ENCODE data around the gene EPDR1. TPM values are rescaled to one million over a fixed set of nuclear protein-coding genes. Genes with fewer than 3 reads are reported as not detected.

EPDR1 gene
- polyA plus RNA-seq, 1 donor from 2014 or later, result 1.7 TPM

DNA sequence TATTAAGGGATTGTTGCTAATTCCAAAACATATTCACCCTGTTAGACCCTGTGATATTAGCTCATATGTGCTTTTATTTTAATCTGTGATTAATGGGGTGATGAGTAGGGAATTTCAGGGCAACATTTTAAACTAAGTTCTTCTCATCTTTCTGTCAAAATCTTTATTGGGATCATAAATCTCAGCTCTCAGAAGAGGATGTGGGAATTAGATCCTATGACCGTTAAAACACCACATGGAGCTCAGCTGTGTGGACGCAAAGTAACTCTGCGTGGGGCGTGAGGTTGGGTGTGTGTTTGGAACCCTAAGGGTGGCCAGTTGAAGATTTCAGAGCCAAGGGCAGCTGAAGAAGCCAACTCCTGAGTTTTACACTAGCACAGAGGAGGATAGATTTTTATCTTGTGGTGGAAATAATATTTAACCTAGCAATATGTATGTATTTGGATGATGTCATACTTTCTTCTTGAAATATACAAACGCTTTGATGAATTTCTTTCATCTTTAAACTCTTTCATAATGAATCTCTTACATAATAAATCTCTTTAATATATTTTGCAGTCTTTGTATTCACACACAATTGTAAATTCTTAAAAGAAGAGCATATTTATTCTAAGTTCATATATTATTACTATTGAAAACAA lies 64.4 kb downstream of the EPDR1 start:
- TF ChIP-seq EZH2 (IDR thresholded peaks at IDR 0.05; ENCODE audit: borderline replicate concordance, insufficient read depth, low read length, poor library complexity, severe bottlenecking) (no peak), MXI1 (conservative IDR thresholded peaks at IDR 0.05; ENCODE audit: poor library complexity, severe bottlenecking) (no peak), RAD21 (conservative IDR thresholded peaks at IDR 0.05) (no peak), TAF1 (IDR thresholded peaks at IDR 0.05; ENCODE audit: low read depth) (no peak), POLR2AphosphoS5 (IDR thresholded peaks at IDR 0.05) (no peak), EP300 (conservative IDR thresholded peaks at IDR 0.05; ENCODE audit: poor library complexity, severe bottlenecking) (no peak)
- TF ChIP-seq, protein P1, sequence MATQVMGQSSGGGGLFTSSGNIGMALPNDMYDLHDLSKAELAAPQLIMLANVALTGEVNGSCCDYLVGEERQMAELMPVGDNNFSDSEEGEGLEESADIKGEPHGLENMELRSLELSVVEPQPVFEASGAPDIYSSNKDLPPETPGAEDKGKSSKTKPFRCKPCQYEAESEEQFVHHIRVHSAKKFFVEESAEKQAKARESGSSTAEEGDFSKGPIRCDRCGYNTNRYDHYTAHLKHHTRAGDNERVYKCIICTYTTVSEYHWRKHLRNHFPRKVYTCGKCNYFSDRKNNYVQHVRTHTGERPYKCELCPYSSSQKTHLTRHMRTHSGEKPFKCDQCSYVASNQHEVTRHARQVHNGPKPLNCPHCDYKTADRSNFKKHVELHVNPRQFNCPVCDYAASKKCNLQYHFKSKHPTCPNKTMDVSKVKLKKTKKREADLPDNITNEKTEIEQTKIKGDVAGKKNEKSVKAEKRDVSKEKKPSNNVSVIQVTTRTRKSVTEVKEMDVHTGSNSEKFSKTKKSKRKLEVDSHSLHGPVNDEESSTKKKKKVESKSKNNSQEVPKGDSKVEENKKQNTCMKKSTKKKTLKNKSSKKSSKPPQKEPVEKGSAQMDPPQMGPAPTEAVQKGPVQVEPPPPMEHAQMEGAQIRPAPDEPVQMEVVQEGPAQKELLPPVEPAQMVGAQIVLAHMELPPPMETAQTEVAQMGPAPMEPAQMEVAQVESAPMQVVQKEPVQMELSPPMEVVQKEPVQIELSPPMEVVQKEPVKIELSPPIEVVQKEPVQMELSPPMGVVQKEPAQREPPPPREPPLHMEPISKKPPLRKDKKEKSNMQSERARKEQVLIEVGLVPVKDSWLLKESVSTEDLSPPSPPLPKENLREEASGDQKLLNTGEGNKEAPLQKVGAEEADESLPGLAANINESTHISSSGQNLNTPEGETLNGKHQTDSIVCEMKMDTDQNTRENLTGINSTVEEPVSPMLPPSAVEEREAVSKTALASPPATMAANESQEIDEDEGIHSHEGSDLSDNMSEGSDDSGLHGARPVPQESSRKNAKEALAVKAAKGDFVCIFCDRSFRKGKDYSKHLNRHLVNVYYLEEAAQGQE (IDR thresholded peaks at IDR 0.05; ENCODE audit: borderline replicate concordance), result no peak
- TF ChIP-seq, protein P2, sequence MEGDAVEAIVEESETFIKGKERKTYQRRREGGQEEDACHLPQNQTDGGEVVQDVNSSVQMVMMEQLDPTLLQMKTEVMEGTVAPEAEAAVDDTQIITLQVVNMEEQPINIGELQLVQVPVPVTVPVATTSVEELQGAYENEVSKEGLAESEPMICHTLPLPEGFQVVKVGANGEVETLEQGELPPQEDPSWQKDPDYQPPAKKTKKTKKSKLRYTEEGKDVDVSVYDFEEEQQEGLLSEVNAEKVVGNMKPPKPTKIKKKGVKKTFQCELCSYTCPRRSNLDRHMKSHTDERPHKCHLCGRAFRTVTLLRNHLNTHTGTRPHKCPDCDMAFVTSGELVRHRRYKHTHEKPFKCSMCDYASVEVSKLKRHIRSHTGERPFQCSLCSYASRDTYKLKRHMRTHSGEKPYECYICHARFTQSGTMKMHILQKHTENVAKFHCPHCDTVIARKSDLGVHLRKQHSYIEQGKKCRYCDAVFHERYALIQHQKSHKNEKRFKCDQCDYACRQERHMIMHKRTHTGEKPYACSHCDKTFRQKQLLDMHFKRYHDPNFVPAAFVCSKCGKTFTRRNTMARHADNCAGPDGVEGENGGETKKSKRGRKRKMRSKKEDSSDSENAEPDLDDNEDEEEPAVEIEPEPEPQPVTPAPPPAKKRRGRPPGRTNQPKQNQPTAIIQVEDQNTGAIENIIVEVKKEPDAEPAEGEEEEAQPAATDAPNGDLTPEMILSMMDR (IDR thresholded peaks at IDR 0.05; ENCODE audit: poor library complexity, severe bottlenecking), result no peak
- Histone ChIP-seq H4K20me1 (ENCODE audit: insufficient read depth) (no peaks in the 10 kb centered on the region), H3K4me2 (ENCODE audit: low read length) (no peak overlapping the region)

GRCh38 chr7:37986908-37987330 lies 66.5 kb downstream of the EPDR1 start:
- H3F3A ChIP-seq (ENCODE audit: insufficient read depth, low read length, poor library complexity, severe bottlenecking), result no peaks in the 10 kb centered on the region
- no peaks in the 10 kb centered on the region for H4K20me1 ChIP-seq (ENCODE audit: insufficient read depth)
- no peaks in the 10 kb centered on the region for H3K27me3 ChIP-seq (ENCODE audit: insufficient read depth, low read depth, low read length)
- H3K79me2 ChIP-seq (replicated peaks; ENCODE audit: insufficient read depth, low read length), result no peaks in the 10 kb centered on the region
- H3K9ac ChIP-seq (ENCODE audit: low read length), result no peak overlapping the region
- TF ChIP-seq RAD21 (conservative IDR thresholded peaks at IDR 0.05) (no peak), EZH2 (IDR thresholded peaks at IDR 0.05; ENCODE audit: borderline replicate concordance, insufficient read depth, low read length, poor library complexity, severe bottlenecking) (no peak), POLR2AphosphoS5 (IDR thresholded peaks at IDR 0.05) (no peak), TAF1 (IDR thresholded peaks at IDR 0.05; ENCODE audit: low read depth) (no peak), MXI1 (conservative IDR thresholded peaks at IDR 0.05; ENCODE audit: poor library complexity, severe bottlenecking) (no peak), EP300 (conservative IDR thresholded peaks at IDR 0.05; ENCODE audit: poor library complexity, severe bottlenecking) (no peak), SMC3 (conservative IDR thresholded peaks at IDR 0.05; ENCODE audit: poor library complexity) (no peak)
- TF ChIP-seq, protein P2 (IDR thresholded peaks at IDR 0.05; ENCODE audit: poor library complexity, severe bottlenecking), result no peak
- TF ChIP-seq, protein P1 (IDR thresholded peaks at IDR 0.05; ENCODE audit: borderline replicate concordance), result no peak
- H3K36me3 ChIP-seq (ENCODE audit: insufficient read depth, low read length), result no peaks in the 10 kb centered on the region
- H3K27ac ChIP-seq (ENCODE audit: low read length), result no peak overlapping the region
- H2AFZ ChIP-seq (ENCODE audit: low read depth, low read length), result no peak overlapping the region
- H3K4me3 ChIP-seq (ENCODE audit: low read length), result no peak overlapping the region
- no peaks in the 10 kb centered on the region for H3K9me3 ChIP-seq (ENCODE audit: low read length)
- H3K4me2 ChIP-seq (ENCODE audit: low read length), result no peak overlapping the region
- no peaks in the 10 kb centered on the region for H3K9me2 ChIP-seq (ENCODE audit: insufficient read depth, low read length)

More for the DNA sequence above, 64.4 kb downstream of the EPDR1 start:
- Histone ChIP-seq H3K9me3 (ENCODE audit: low read length) (no peaks in the 10 kb centered on the region), H3K27me3 (ENCODE audit: insufficient read depth, low read depth, low read length) (no peaks in the 10 kb centered on the region), H3K27ac (ENCODE audit: low read length) (no peak overlapping the region), H3K4me3 (ENCODE audit: low read length) (no peak overlapping the region), H3K9ac (ENCODE audit: low read length) (no peak overlapping the region), H3F3A (ENCODE audit: insufficient read depth, low read length, poor library complexity, severe bottlenecking) (no peaks in the 10 kb centered on the region), H3K36me3 (ENCODE audit: insufficient read depth, low read length) (no peaks in the 10 kb centered on the region), H2AFZ (ENCODE audit: low read depth, low read length) (no peak overlapping the region), H3K9me2 (ENCODE audit: insufficient read depth, low read length) (no peaks in the 10 kb centered on the region), H3K79me2 (replicated peaks; ENCODE audit: insufficient read depth, low read length) (no peaks in the 10 kb centered on the region)

All from neural cell (in vitro differentiated cells).